Stimulated activated CD4-positive, alpha-beta T cell treated with anti-CD3 and anti-CD28 coated beads, Interleukin-2, amount 100 ng/mL, for 48 hours (primary cell): ENCODE data around the gene C19orf12.

ENCODE experiments used
- DNase-seq, 2 donors: peaks; one replicate each; pipeline ENCODE4 v3.0.0-alpha.2; 2020

The C19orf12 gene

GRCh38 chr19:29714953-29715700, at the start of gene C19orf12:
C19orf12 (minus strand) TSS chr19:29715261; CDS start chr19:29708413, 6,848 bp downstream.
- peak; percentile 56 to 63 for DNase-seq

- DNase-seq = no peak
Measured at GRCh38 chr19:29764361-29764760, 49.3 kb upstream of the C19orf12 start.

GRCh38 chr19:29763196-29763595, 48.1 kb upstream of the C19orf12 start:
- no peak for DNase-seq

GRCh38 chr19:29761575-29762232, 46.6 kb upstream of the C19orf12 start:
- DNase-seq = no peak

- no peak for DNase-seq
Measured at GRCh38 chr19:29760752-29761502, 45.9 kb upstream of the C19orf12 start.

GRCh38 chr19:29759359-29759758, 44.3 kb upstream of the C19orf12 start:
- no peak for DNase-seq

- no peak for DNase-seq
Measured at GRCh38 chr19:29758863-29759262, 43.8 kb upstream of the C19orf12 start.

- no peak for DNase-seq
Measured at GRCh38 chr19:29757551-29757950, 42.5 kb upstream of the C19orf12 start.

- DNase-seq = no peak
Measured at GRCh38 chr19:29753934-29754305, 38.9 kb upstream of the C19orf12 start.

- DNase-seq = no peak
Measured at GRCh38 chr19:29753190-29753933, 38.3 kb upstream of the C19orf12 start.

GRCh38 chr19:29752450-29753025, 37.5 kb upstream of the C19orf12 start:
- DNase-seq = no peak

GRCh38 chr19:29751932-29752331, 36.9 kb upstream of the C19orf12 start:
- no peak for DNase-seq

GRCh38 chr19:29750001-29750400, 34.9 kb upstream of the C19orf12 start:
- no peak for DNase-seq

- no peak for DNase-seq
Measured at GRCh38 chr19:29748996-29749849, 34.2 kb upstream of the C19orf12 start.

- DNase-seq = no peak
Measured at GRCh38 chr19:29745253-29745652, 30.2 kb upstream of the C19orf12 start.

GRCh38 chr19:29743681-29744080, 28.6 kb upstream of the C19orf12 start:
- DNase-seq = no peak

GRCh38 chr19:29741776-29742175, 26.7 kb upstream of the C19orf12 start:
- DNase-seq = no peak

- DNase-seq = no peak
Measured at GRCh38 chr19:29741226-29741625, 26.2 kb upstream of the C19orf12 start.

GRCh38 chr19:29737461-29738000, 22.5 kb upstream of the C19orf12 start:
- no peak for DNase-seq

GRCh38 chr19:29735829-29736228, 20.8 kb upstream of the C19orf12 start:
- no peak for DNase-seq

- DNase-seq = no peak
Measured at GRCh38 chr19:29731331-29731850, 16.3 kb upstream of the C19orf12 start.
